GM21723 (cell line): ENCODE data around the gene PAQR8.

Source experiments
- ATAC-seq: cut with Tn5 transposase; IDR thresholded peaks from one replicate; pipeline ENCODE4 v1.9.1; 2021; ENCODE audit warnings: mild to moderate bottlenecking, moderate library complexity; ENCODE audit not compliant: unreplicated experiment

Gene PAQR8

GRCh38 chr6:52347818-52348217 is 14.1 kb upstream of the PAQR8 start:
- ATAC-seq, result no peak

- no peak for ATAC-seq
These were observed 10.1 kb upstream of the PAQR8 start for GRCh38 chr6:52351879-52352238.

GRCh38 chr6:52352239-52353018 is 9.5 kb upstream of the PAQR8 start:
- peak; percentile 96 for ATAC-seq

GRCh38 chr6:52356017-52356416 is 5.9 kb upstream of the PAQR8 start:
- ATAC-seq, result no peak

GRCh38 chr6:52359403-52359802 is 2.5 kb upstream of the PAQR8 start:
- ATAC-seq, result no peak

- ATAC-seq, result no peak
These were observed 1.9 kb upstream of the PAQR8 start for GRCh38 chr6:52360028-52360427.

GRCh38 chr6:52360601-52361413 is 1.1 kb upstream of the PAQR8 start:
- ATAC-seq, result no peak

GRCh38 chr6:52361414-52361944 is 472 bp upstream of the PAQR8 start:
- peak; percentile 2 for ATAC-seq

- ATAC-seq, result peak; percentile 54
These were observed 684 bp downstream of the PAQR8 start for GRCh38 chr6:52362443-52363227.

GRCh38 chr6:52363228-52363867 is 1.4 kb downstream of the PAQR8 start:
- ATAC-seq, result no peak

- no peak for ATAC-seq
These were observed 2.7 kb downstream of the PAQR8 start for GRCh38 chr6:52364480-52365166.

GRCh38 chr6:52365317-52365716 is 3.4 kb downstream of the PAQR8 start:
- ATAC-seq, result no peak

GRCh38 chr6:52365866-52366540 is 4.1 kb downstream of the PAQR8 start:
- no peak for ATAC-seq

- ATAC-seq, result no peak
These were observed 6.1 kb downstream of the PAQR8 start for GRCh38 chr6:52368002-52368401.

- ATAC-seq, result no peak
These were observed 7.3 kb downstream of the PAQR8 start for GRCh38 chr6:52369234-52369633.

GRCh38 chr6:52371656-52372191 is 9.8 kb downstream of the PAQR8 start:
- no peak for ATAC-seq

- no peak for ATAC-seq
These were observed 11.3 kb downstream of the PAQR8 start for GRCh38 chr6:52373151-52373690.

GRCh38 chr6:52374247-52374646 is 12.3 kb downstream of the PAQR8 start:
- no peak for ATAC-seq
